ENCODE data around the gene CARD10. TPM values are rescaled to one million over a fixed set of nuclear protein-coding genes. Genes with fewer than 3 reads are reported as not detected.
A peak's percentile ranks its signal among the peaks of the same experiment; 100 is the strongest.

The CARD10 gene
- total RNA-seq, 4 donors from 2014 or later, result 2.6 to 5.7 (median 4.4) TPM

- no peak for TF ChIP-seq POLR2A (IDR thresholded peaks at IDR 0.05)
- peak; percentile 37 to 69 (median 63) for TF ChIP-seq CTCF (IDR thresholded peaks at IDR 0.05 in 4 of 5, conservative IDR thresholded peaks at IDR 0.05 in 1 of 5)
- intact Hi-C loops (cut with DNase I; ENCODE audit: low total_unique reads) (loop anchor here (2.0 kb wide), 1 partner anchor 140 kb away; no protein-coding TSS in a partner anchor), in situ Hi-C loops (cut with MboI; ENCODE audit: low sequenced_read_pairs in 4 of 4) (loop anchor here in 1 of 4 donors (10.0 kb wide), 1 partner anchor 132 kb away; no protein-coding TSS in a partner anchor)
- Histone ChIP-seq H3K27ac (no peak overlapping the region), H3K4me3 (no peak overlapping the region), H3K4me1 (no peaks in the 10 kb centered on the region), H3K9me3 (no peaks in the 10 kb centered on the region), H3K27me3 (peaks cover 0 to 42% (median 19%) of the 10 kb centered on the region in 3 donors), H3K36me3 (no peaks in the 10 kb centered on the region)
- DNase-seq (peak in 1 of 2 donors; percentile 17), ATAC-seq (peak in 1 of 2 donors; percentile 44)
Observed at GRCh38 chr22:37457093-37457893, 61.9 kb downstream of the CARD10 start.

- ATAC-seq (no peak), DNase-seq (no peak)
- Histone ChIP-seq H3K4me1 (no peaks in the 10 kb centered on the region), H3K4me3 (no peak overlapping the region), H3K9me3 (no peaks in the 10 kb centered on the region), H3K36me3 (no peaks in the 10 kb centered on the region), H3K27me3 (peaks cover 0 to 45% (median 22%) of the 10 kb centered on the region in 3 donors), H3K27ac (no peak overlapping the region)
- in situ Hi-C loops (cut with MboI; ENCODE audit: low sequenced_read_pairs in 4 of 4) (loop anchor here in 1 of 4 donors (10.0 kb wide), 1 partner anchor 132 kb away; no protein-coding TSS in a partner anchor), intact Hi-C loops (cut with DNase I; ENCODE audit: low total_unique reads) (loop anchor here (2.0 kb wide), 1 partner anchor 140 kb away; no protein-coding TSS in a partner anchor)
- TF ChIP-seq POLR2A (IDR thresholded peaks at IDR 0.05), result no peak
- no peak for TF ChIP-seq CTCF (IDR thresholded peaks at IDR 0.05 in 4 of 5, conservative IDR thresholded peaks at IDR 0.05 in 1 of 5)
Observed at GRCh38 chr22:37456346-37456745, 62.9 kb downstream of the CARD10 start.

GRCh38 chr22:37455896-37456295 is 63.3 kb downstream of the CARD10 start:
- TF ChIP-seq POLR2A (IDR thresholded peaks at IDR 0.05) (no peak), CTCF (IDR thresholded peaks at IDR 0.05 in 4 of 5, conservative IDR thresholded peaks at IDR 0.05 in 1 of 5) (no peak)
- in situ Hi-C loops (cut with MboI; ENCODE audit: low sequenced_read_pairs in 4 of 4) (loop anchor here in 1 of 4 donors (10.0 kb wide), 1 partner anchor 131 kb away; no protein-coding TSS in a partner anchor), intact Hi-C loops (cut with DNase I; ENCODE audit: low total_unique reads) (loop anchor here (2.0 kb wide), 1 partner anchor 139 kb away; no protein-coding TSS in a partner anchor)
- H3K27ac ChIP-seq, result no peak overlapping the region
- H3K4me3 ChIP-seq, result no peak overlapping the region
- H3K27me3 ChIP-seq, result peaks cover 0 to 47% (median 23%) of the 10 kb centered on the region in 3 donors
- H3K36me3 ChIP-seq, result no peaks in the 10 kb centered on the region
- no peaks in the 10 kb centered on the region for H3K4me1 ChIP-seq
- H3K9me3 ChIP-seq, result no peaks in the 10 kb centered on the region
- no peak for DNase-seq
- ATAC-seq, result no peak

GRCh38 chr22:37454857-37455686 is 64.1 kb downstream of the CARD10 start:
- Histone ChIP-seq H3K36me3 (no peaks in the 10 kb centered on the region), H3K4me1 (no peaks in the 10 kb centered on the region), H3K9me3 (no peaks in the 10 kb centered on the region), H3K27ac (no peak overlapping the region), H3K4me3 (no peak overlapping the region), H3K27me3 (peaks cover 0 to 50% (median 28%) of the 10 kb centered on the region in 3 donors)
- TF ChIP-seq CTCF (IDR thresholded peaks at IDR 0.05 in 4 of 5, conservative IDR thresholded peaks at IDR 0.05 in 1 of 5) (no peak), POLR2A (IDR thresholded peaks at IDR 0.05) (no peak)
- ATAC-seq (no peak), DNase-seq (no peak)
- in situ Hi-C loops (cut with MboI; ENCODE audit: low sequenced_read_pairs in 4 of 4) (loop anchor here in 1 of 4 donors (10.0 kb wide), 1 partner anchor 130 kb away; no protein-coding TSS in a partner anchor), intact Hi-C loops (cut with DNase I; ENCODE audit: low total_unique reads) (no loop called here)
